COLO668 (cell line): ENCODE data around the gene DDX31.
A peak's percentile ranks its signal among the peaks of the same experiment; 100 is the strongest.

ENCODE experiments used
- DNase-seq: peaks from one replicate; lab custom pipeline; 2025; ENCODE audit not compliant: unreplicated experiment; lab: John Stamatoyannopoulos, UW

The DDX31 gene

DNA sequence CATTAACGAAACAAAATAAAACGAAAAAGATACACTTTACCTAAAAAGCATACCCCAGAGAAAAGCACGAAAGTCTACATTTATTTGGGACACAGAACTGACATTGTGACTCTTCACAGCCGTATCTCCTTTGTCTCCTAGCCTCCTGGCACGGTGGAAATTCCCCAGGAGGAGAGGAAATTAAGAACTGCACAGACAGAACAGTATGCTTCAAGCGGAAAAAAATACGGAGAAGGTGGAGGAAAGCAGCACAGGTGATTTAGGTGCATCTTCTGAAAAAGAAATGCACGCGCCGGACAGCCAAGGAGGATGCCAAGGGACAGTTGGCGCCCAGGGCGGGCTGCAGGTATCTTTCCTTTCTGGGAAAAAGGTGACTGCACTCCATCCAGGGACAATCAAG lies 32.0 kb downstream of the DDX31 start:
- DNase-seq, result no peak

DNA sequence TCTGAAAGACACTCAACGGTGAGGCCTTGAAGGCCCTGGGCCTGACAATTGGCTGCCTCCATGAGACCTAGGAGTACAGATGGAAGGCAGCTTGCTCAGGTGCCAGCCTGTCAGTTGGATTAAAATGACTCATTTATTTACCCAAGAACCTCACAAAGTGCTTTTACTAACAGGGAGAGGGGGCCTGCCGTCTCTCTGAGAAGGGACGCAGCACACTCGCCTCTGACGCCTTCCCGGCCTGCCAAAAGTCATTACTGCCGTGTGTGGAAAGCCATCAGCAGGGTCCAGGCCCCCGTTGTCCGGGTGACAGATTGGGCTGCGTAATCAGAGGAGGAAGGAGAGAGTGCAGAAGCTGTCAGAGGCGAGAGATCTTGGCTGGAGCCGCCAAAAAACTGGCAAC lies 32.4 kb downstream of the DDX31 start:
- DNase-seq, result peak; percentile 69

DNA sequence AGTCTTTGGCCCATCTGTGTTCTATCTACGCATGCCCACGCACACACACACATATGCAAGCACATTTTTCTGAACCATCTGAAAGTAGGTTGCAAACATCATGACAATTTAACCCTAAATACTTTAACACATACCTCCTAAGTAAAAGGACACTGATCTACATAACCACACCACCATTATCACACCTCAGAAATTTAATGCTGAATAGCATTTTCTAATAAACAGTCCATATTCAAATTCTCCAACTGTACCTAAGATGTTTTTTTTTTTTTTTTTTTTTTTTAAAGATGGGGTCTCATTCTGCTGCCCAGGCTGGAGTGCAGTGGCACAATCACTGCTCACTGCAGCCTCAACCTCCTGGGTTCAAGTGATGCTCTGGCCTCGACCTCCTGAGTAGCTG lies 35.5 kb downstream of the DDX31 start:
- DNase-seq, result no peak

DNA sequence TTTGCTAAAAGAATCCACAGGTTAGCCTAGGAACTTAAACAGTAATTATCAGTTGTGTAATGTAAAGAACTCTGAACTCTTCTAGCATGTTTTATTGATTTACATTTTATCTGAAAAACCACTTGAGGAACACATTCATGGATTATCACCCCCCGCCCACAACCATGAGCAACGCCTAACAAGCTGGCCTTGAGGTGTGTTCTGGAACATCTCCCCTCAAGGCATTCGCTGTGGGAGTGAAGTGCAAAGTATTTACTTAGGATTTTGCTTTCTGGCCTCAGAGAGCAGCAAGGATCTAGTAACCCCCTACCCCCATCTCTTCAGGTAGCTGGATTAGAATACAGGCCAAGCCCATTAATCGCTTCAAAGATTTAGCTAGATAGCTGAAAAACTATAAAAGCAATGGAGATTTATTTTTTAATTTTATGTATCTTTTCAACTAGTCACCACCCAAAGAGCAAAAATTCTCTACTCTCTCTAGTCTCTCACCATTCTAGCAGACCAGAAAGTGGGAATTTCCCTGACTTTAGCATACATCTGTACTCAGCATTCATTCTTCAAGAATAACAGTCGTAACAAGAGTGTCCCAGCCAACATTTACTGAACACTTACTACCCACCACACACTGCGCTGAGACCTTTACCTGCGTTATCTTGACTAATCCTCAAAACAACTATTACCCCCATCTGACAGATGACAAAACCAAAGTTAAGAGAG lies 37.2 kb downstream of the DDX31 start:
- DNase-seq, result no peak

DNA sequence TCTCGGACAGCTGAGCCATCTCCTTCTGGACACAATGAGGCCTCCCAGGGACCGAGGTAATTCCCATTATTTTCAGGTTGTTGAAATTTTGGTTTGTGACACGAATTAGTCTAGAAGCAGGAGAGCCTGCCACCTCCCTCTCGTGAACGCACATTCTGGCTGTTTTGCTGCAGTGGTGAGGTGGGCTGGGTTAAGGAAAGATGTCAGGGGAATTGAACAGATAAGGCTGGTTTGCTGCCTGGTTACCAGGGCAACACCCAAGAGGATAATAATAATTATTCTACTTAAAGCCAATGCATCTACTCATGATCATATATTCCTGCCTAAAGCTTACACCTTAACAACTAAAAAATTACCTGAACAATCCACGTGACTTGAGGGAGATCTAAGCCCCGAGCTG lies 38.1 kb downstream of the DDX31 start:
- no peak for DNase-seq

DNA sequence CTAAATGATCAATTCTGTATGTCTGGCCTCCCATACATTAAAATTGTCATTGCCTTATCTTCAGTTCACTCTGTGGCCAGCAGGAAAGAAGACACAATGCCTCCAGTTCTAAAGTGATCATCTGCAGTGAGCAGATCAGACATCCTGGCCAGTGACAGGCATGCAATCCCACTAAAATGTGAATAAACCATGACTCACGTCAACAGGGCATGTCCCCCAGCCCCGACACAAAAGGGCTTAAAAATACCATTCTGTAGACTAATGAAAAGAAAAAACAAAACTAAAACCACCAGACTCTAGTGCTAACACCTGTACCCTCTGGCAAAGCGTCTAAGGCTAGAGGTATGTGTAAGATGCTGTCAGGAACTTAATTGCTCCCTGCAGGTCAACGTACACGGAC lies 38.5 kb downstream of the DDX31 start:
- no peak for DNase-seq

DNA sequence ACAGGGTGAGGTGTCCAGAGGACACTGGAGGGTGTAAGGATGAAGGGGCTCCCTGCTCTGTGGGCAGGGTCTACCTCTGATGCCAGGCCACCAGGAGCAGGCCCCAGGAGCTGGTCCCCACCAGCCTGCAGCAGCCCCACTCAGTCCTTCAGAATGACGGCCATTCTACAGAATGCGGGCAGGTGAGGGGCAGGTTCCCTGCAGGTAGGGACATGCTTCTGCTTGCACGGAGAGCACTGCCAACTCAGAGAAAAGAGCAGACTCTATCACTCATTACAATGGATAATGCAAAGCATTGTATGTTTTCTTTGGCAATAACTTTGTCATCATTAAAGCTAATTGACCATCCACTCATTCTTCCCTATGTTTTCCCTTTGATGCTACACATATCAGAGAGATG lies 39.0 kb downstream of the DDX31 start:
- no peak for DNase-seq

DNA sequence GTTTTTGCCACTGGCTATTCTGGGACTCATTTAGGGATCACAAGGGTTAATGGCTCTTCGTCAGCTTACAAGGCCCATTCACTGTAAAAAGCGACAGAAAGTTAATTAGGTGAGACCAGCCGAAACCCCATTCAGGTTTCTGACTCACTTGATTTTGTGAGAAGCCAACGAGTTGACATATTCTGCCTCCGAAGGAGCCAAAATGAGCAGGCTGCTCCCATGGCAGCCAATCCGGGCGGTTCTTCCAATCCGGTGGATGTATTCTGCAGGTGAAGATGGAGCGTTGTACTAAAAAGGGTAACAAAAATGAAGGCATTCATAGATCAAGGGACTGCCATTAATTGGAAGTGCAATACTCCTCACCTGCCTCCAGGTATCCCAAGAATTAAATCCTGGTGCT lies 39.7 kb downstream of the DDX31 start:
- DNase-seq, result no peak

DNA sequence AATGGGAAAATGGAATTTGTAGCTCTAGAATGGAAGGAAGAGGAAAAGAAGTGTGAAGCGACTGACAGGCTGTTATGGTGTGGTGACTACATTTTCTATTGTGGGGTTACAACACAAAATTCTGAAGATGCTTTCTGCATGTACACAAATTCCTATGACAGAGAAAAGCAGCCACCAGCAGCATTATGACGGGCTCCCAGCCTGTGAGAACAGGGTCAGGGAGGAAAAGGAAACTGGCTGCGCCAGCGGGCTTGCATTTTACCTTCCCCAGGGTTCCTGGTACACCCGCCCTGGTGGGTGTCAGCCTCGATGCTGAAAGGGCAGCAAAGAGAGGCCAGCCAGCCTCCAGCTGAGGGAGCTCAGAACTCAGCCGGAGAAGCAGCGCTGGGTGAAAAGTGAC lies 41.0 kb downstream of the DDX31 start:
- DNase-seq, result no peak

DNA sequence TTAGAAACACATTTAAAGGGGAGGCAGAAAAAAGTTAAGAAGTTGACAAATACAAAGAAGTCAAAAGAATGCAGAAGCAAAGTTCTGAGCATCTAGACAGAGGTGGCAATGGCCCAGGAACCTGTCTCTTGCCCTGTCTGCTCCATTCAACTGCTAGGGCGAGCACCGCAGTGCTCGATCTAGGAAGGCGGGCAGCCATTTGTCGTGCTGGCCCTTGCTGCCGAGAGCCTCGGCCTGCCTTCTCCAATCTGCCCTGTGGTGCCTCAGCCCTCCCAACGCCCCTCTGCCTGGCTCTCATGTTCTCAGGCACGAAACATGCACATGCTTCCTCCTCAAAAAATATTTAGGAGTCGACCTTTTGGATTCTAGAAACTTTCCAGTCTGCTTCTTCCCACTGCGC lies 42.2 kb downstream of the DDX31 start:
- no peak for DNase-seq

DNA sequence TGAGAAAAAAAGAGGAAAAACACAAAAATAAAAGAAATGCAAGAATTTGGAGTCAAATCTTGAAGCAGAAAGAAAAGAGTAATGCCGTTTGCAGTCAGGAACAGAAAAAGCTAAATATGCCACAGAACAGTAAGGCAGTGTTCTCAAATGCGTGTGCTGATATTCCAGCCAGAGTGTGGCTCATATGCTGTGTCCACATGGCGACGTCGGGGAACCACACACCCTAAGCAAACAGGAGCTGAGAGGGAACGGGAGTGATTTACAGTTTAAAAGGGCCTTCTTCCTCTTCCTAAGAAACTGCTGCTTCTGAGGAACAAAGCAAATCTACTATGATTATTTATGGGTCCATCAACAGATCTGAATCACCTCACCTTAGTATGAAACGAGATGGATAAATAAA lies 42.7 kb downstream of the DDX31 start:
- DNase-seq, result no peak

DNA sequence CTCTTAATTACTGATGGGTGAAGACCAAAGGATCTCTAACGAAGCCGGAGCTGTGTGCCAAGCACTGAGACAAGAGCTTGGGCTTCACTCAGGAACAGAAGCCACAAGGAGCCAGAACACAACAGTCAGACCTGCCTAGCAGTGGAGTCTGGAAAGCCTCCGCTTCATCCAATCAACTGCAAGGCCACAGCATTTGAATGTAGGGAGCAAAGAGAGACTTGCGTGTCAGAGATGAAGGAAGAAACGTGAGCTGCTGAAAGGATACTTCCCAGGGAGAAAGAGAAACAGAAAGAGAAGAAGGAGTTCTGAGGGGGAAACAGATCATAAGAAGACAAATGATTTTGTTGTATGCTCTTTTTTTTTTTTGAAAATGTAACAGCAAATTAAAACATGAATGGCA lies 43.5 kb downstream of the DDX31 start:
- DNase-seq, result no peak

DNA sequence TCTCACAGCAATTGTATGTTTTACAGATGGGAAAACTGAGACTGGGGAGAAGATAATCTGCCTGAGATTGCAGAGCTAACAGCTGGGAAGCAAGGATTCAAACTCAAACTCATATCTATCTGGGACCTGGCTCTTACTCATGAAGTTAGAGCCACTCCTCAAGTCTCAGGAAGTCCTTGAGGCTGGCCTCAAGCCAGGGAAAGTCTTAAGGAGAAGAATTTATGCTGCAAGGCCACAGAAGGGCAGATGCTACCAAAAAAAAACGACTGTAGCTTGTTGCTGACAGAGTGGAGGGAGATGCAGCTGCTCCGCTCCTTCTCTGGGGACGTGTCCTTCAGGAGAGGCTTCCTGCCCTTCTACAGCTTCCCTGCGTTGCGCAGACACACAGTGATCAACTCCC lies 47.6 kb downstream of the DDX31 start:
- DNase-seq, result no peak

DNA sequence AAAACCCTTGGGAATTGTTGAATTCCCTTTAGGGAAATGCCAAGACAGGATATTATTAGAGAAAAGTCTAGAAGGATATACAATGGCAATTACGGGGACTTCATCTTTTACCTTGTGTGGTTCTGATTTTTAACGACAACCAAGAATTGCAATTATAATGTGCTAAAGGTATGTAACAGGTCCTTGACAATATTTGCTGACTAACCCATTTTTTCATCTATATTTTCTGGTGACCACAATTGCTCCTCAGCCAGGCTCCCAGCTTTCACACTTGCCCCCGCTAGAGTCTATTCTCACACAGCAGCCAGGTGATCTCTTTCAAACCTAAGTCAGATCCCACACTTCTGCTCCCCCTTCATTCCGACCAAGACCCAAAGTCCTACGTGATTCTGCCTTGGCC lies 53.1 kb downstream of the DDX31 start:
- no peak for DNase-seq

DNA sequence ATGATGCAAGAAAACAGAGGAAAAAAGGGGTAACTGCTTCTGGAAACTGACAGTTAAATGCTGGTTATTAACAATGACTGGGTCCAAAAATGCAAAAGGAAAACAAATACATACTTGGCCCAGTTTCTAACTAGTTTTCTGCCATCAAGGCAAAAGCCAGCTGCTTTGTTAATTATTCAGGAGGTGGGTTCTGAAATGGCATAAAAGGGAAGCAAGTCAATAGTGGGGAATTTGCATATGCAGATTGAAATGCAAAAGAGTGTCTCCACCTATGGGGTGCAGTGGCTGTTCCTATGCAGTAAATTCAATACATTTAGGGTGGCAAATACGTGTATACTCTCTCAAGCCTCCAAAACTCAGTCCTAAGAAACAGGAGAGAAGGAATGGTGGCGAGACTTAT lies 54.0 kb downstream of the DDX31 start:
- no peak for DNase-seq

DNA sequence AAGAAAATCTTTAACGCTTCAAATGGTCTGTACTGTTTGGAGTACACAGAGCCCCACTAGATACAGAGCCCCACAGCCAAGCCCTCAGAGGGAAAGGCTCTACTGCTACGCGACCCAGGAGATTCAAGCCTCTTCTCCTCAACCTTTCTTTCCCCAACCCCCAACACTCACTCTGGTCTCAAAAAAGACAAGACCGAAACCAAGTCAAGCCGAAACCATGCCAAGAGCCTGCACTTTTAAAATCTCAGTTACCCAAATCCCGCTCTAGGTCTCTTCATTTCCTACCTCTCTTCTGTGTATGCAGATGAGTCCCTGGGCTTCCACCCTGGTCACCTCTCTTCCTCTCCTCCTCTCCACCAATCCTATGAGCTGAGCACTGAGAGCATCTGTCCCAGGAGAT lies 55.5 kb downstream of the DDX31 start:
- DNase-seq, result no peak

DNA sequence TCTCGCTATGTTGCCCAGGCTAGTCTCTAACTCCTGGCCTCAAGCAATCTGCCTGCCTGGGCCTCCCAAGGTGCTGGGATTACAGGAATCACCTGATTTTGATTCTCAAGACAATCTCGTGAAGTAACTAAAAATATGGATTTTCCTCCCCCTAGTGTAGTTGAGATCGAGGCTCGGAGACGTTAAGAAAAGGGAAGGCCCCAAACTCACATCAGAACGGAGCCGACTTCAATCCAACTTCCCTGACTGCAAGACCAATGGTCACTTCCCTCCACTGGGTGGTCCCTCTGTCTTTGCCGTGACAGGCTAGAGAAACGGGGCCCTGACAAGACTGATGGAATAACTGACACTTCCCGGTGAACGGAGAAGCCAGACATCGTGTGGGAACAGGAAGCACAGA lies 59.1 kb downstream of the DDX31 start:
- DNase-seq, result no peak

DNA sequence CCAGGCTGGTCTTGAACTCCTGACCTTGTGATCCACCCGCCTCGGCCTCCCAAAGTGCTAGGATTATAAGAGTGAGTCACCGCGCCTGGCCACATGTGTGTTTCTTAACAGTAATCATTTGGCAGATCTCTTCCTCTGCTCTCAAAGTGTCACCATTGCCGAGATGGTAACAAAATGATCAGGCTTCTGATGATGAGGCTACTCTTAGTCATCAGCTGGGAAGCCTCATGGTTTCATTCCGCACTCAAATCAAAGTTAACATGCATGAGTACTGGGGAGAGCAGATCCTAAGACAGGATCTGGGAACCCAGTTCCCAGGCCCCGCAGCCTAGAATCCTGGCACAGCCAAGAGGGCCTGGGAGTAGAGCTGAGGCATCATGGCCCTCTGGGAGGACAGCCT lies 60.0 kb downstream of the DDX31 start:
- no peak for DNase-seq

DNA sequence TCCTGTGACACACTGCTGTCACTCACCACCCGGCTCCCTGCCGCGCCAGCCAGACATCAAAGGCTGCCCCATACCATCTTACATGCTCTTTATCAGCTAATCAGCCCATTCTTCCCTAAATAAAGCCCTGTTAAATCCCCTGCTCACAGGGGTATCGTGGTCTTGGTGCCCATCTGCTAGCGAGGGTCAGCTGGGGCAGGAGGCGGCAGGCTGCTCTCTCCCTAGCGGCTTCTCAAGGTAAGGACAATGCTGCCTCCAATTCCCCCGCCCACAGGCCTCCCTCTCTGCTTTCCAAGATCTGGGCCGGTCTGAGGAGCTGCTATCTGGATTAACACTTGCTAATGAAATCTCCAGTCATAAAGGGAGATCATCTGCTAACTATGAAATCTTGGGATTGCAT lies 60.6 kb downstream of the DDX31 start:
- DNase-seq, result no peak

DNA sequence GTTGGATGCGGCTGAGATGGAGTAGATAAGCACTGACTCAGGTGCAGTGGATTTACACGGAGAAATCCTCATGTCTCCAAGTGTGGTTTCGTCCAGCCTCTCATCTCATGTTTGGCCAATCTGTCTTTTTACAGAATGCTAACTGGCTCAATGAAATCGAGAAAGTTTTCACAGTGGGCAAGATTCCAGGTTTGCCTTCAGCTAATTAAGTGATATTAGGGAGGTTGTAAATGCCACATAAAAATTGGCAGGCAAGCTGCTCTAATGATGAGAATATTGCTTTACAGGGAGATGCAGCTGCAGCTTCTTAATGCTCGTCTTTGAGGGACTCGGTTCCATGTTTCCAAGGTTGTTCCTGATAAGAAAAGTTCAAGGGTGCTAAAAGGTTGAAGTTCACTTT lies 63.7 kb downstream of the DDX31 start:
- no peak for DNase-seq

DNA sequence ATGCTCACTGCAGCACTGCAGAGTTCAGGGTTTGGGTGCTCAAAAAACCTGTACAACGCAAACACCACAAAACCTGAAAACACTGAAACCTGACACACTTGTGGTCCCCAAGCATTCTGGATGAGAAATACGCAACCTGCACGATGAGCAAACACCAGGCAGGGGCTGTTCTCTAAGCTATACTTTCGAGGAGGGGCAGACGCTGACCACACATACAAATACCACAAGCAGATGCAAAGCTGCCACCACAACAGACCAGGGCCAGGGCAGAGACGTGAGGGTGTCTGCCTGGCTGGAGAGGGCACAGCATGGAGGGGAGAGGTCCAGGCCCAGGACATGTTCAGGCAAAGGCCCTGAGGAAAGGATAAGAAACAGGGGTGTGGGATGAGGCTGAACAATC lies 64.4 kb downstream of the DDX31 start:
- DNase-seq, result no peak

DNA sequence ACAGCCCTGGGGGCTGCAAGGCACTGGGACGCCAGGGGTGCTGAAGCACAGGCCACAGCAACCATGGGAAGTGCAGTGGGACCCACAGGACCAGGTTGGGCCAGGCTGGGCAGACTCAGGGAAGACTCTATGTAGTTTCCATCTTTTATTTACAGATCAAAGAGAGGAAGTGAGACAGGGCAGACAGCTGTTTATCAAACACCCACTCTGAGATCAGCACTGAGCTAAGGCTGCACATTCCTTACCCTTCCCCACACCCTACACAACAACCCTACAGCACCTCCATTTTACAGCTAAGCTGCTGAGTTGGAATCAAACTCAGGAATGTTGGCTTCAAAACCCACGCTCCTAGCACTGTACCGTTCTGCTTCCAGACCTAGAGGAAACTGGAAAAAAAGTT lies 67.6 kb downstream of the DDX31 start:
- no peak for DNase-seq

DNA sequence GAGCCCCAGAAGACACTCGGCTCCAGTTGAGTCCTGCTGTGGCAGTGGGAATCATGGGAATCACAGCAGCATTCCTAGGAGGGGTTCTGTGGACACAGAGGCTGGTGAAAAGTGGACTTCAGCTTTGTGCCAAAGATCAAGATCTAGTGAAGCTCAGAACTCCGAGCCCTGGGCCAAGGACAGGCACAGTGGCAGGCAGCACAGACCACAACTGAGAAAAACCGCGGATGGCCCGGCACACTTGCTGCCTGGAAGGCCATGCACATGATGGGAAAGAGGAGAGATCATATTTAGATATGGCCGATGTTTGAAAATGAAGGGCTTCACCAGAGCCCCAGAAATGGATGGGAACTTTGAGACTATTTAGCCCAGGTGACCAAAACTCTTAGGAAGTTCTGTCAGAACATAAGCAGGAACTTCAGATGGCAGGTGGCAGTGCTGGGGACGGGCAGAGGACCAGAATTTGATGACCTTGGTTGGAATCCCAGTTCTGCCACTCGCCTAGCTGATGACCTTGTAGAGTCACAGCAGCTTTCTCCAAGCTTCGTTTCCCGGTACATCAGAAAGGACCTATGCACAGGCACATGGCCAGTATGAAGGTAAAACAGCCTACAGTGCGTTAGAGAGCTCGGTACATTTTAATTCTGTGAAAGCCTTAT lies 69.3 kb downstream of the DDX31 start:
- DNase-seq, result no peak
